NT2/D1 (cell line): Measurements from ENCODE around the gene ATXN1.

Source experiments
- DNase-seq: peaks from one replicate; pipeline ENCODE4 v3.0.0-alpha.2; 2011; ENCODE audit warnings: low read depth, low spot score
- H3K27me3 ChIP-seq: 2 replicates; pipeline ENCODE4 v1.6.0; 2011; ENCODE audit warnings: mild to moderate bottlenecking; ENCODE audit not compliant: insufficient read length, insufficient read depth
- H3K36me3 ChIP-seq: 2 replicates; pipeline ENCODE4 v1.6.1; 2011; ENCODE audit warnings: mild to moderate bottlenecking, low read length, mixed read lengths; ENCODE audit not compliant: insufficient read depth, insufficient read length
- H3K4me1 ChIP-seq: 2 replicates; pipeline ENCODE4 v1.5.1; 2011; ENCODE audit not compliant: insufficient read depth, insufficient read length
- H3K4me3 ChIP-seq: 2 replicates; pipeline ENCODE4 v1.5.1; 2011; ENCODE audit warnings: low read depth; ENCODE audit not compliant: insufficient read length
- H3K9ac ChIP-seq: 2 replicates; pipeline ENCODE4 v1.6.0; 2011; ENCODE audit warnings: low read depth; ENCODE audit not compliant: insufficient read length
- H3K9me3 ChIP-seq: 2 replicates; pipeline ENCODE4 v1.5.1; 2011; ENCODE audit warnings: mild to moderate bottlenecking, low read length; ENCODE audit not compliant: insufficient read depth
- SUZ12 ChIP-seq: IDR thresholded peaks from 2 replicates; pipeline ENCODE4 v1.6.1; 2011; ENCODE audit not compliant: insufficient read length, insufficient read depth; ENCODE audit errors: extremely low read depth
- YY1 ChIP-seq: IDR thresholded peaks from 2 replicates; pipeline ENCODE4 v1.6.1; 2011; ENCODE audit not compliant: insufficient read length, insufficient read depth
- ZNF274 ChIP-seq: IDR thresholded peaks from 2 replicates; pipeline ENCODE4 v1.6.1; 2011; ENCODE audit warnings: mild to moderate bottlenecking, low read depth, low read length

The ATXN1 gene

DNA sequence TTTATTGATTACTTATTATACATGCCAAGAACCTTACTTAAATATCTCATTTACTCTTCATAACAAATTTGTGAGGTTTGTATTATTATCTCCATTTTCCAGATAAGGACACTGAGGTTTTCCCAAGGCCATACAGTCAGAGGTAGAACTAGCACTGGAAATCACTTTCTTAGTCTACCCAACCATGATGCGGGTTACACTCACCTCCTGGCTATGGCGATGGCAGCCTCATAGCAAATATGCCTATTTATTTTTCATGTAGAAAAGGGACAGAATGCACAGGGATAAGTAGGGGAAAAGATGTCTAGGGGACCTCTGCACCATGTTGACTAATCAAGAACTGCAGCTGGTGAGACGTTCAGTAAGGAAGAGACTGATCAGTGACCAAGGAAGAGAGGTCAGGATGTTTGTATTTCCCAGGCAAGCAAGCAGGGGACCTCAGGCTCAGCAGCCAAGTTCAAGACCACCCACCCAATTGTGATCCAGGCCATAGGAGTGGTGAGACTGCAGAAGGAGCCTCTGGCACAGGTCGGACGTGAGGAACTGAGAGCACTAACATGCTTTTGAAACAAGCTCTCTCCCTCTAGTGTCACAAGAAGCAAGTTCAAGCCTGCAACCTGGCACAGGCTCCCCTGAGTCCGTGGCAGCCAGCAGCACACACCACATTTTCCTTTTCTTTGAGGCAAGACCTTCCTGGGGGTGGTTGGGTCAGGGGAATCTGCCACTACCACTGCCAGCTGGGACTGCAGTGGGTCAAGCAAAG is 425.0 kb downstream of the ATXN1 start:
- Histone ChIP-seq H3K9ac (no peak overlapping the region), H3K36me3 (no peaks in the 10 kb centered on the region), H3K27me3 (no peaks in the 10 kb centered on the region), H3K4me3 (no peak overlapping the region), H3K9me3 (no peaks in the 10 kb centered on the region), H3K4me1 (no peaks in the 10 kb centered on the region)
- TF ChIP-seq YY1 (no peak), ZNF274 (no peak), SUZ12 (no peak)
- DNase-seq: no peak

DNA sequence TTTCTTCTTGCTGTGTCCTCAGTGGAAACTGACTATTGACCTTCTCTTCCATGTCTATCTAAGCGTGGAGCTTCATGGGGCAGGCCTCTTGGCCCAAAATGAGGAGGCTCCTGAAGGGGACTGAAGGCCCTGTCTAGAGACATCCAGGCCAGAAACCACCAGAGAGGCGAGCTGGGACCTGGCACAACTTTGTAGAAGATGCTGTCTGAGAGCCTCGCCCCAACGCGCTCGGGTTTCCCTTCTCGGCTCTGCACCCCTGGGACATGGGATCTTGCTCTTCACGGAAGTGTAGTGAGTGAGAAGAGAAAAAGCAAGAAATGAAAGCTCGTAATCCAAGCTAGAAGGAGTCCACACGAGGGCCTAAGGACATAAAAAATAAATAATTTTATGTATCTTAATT is 426.1 kb downstream of the ATXN1 start:
- H3K4me3 ChIP-seq: no peak overlapping the region
- no peak for DNase-seq
- H3K4me1 ChIP-seq: no peaks in the 10 kb centered on the region

DNA sequence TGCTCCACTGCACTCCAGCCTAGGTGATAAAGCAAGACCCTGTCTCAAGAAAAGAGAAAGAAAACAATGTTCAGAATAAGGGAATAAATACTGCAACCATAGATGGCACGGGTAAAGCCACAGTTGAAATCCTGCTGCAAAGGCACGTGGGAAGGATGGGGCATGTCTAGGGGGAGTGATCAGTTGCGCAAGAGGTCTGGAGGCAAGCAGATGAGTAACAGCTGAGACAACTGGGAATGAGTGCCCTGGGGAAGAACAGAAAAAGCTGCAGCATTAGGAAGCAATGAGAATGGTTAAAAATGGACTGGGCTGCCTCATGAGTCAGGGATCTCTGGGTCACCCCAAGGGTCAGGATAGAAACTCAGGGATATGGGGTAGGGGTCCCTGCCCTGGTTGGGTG is 426.6 kb downstream of the ATXN1 start:
- Histone ChIP-seq H3K27me3 (no peaks in the 10 kb centered on the region), H3K9ac (no peak overlapping the region), H3K4me3 (no peak overlapping the region), H3K36me3 (no peaks in the 10 kb centered on the region), H3K4me1 (no peaks in the 10 kb centered on the region), H3K9me3 (no peaks in the 10 kb centered on the region)
- no peak for TF ChIP-seq YY1
- no peak for TF ChIP-seq SUZ12
- TF ChIP-seq ZNF274: no peak
- no peak for DNase-seq

More for the DNA sequence above, 426.1 kb downstream of the ATXN1 start:
- TF ChIP-seq SUZ12 (no peak), ZNF274 (no peak), YY1 (no peak)
- Histone ChIP-seq H3K36me3 (no peaks in the 10 kb centered on the region), H3K27me3 (no peaks in the 10 kb centered on the region), H3K9me3 (no peaks in the 10 kb centered on the region), H3K9ac (no peak overlapping the region)

DNA sequence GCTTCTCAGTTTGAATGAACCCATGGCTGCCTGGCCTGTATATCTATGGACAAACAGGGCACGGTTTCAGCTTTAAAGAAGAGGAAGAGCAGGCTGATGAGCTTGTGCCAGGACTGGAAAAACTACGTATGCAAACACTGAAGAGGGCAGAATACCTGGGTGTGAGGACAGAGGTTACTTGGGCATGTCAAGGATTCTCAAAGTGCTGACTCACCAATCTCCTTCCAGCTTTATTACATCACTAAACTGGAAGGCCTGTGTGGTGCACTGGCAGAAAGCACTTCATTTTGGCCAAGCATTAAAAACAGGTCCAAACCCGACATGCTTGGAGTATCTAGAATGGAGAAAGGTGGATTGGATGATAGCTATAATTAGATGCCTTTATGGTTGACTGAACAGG is 427.7 kb downstream of the ATXN1 start:
- no peak overlapping the region for H3K4me3 ChIP-seq
- H3K4me1 ChIP-seq: no peaks in the 10 kb centered on the region
- no peaks in the 10 kb centered on the region for H3K9me3 ChIP-seq
- no peaks in the 10 kb centered on the region for H3K27me3 ChIP-seq
- no peak for DNase-seq
- no peak overlapping the region for H3K9ac ChIP-seq
- H3K36me3 ChIP-seq: no peaks in the 10 kb centered on the region
- TF ChIP-seq SUZ12: no peak
- no peak for TF ChIP-seq ZNF274
- TF ChIP-seq YY1: no peak

DNA sequence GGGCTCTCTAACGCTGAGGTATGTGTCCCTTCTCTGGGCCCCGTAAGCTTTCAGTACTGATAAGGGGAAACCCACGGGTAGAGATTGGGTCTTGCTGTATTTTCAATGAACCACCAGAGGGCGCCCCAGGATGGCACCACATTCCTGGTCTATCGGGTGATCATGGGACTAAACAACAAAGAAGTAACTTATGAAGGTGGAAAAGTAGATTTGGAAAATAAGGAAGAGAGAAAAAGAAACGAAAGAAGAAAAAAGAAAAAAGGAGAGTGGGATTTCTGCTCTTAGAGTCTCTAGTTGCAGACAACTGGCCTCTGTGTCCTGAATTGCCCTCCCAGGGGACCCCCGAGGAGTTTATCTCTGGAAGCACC is 429.1 kb downstream of the ATXN1 start:
- Histone ChIP-seq H3K27me3 (no peaks in the 10 kb centered on the region), H3K9me3 (no peaks in the 10 kb centered on the region), H3K4me3 (no peak overlapping the region), H3K9ac (no peak overlapping the region), H3K4me1 (no peaks in the 10 kb centered on the region), H3K36me3 (no peaks in the 10 kb centered on the region)
- DNase-seq: peak; percentile 77
- no peak for TF ChIP-seq ZNF274
- no peak for TF ChIP-seq SUZ12

DNA sequence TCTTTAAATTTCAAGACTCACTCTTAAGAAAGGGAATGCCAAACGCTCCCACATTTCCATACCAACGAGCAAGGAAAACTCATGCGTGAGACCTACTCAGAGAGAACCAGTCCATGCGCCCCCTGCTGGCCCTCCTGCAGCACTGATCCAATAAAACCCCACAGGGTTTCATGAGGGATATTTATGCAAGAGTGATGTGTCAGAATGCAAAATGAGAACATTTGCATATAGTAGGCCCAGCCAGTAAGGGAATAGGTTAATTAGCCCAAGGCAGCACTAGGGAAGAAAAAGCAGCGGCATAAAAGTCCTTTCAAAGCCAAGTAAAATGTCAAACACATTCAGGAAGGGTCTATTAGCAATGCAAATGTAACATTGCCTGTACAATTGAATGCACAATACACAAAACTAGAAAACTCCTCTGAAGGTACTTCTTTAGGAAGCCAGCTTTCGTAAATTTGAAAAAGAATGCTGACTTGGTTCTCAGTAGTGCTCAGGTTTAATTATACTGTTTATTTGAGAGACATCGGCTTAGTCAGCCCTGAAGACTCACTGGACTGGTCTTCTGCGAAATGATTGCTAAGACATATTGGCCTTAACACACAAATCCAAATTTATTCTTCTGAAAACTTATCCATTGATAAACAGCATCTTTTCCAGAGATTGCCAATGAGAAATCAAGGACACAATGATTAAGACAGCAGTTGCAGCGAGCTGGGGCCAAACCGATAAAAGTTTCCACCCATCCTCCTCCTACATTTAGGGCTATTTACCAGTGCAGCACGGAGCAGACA is 429.7 kb downstream of the ATXN1 start:
- H3K27me3 ChIP-seq: no peaks in the 10 kb centered on the region
- no peak for TF ChIP-seq SUZ12
- no peak for TF ChIP-seq ZNF274
- no peak for TF ChIP-seq YY1
- DNase-seq: no peak
- no peak overlapping the region for H3K9ac ChIP-seq
- no peak overlapping the region for H3K4me3 ChIP-seq
- H3K36me3 ChIP-seq: peaks cover 4% of the 10 kb centered on the region
- peaks cover 1% of the 10 kb centered on the region; the same call in 1 of the 2 replicates for H3K9me3 ChIP-seq
- no peaks in the 10 kb centered on the region for H3K4me1 ChIP-seq

DNA sequence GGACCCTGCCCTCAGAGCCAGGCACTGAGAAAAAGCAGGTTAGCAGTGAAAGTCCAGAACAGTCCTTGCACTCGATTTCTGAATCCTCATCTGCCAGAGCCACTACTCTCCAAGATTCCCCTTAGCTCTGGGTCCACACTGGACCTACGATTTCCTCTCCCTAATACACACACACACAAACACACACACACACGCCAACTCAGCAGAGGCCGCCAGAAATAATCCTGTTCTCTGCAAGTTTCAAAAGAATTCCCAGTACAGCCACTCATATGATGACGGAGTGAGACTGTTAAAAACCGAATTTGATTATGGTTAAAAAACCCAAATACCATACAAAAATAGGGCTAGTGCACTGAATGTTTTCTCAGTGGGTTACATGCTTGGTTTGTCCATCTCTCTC is 432.0 kb downstream of the ATXN1 start:
- H3K9ac ChIP-seq: no peak overlapping the region
- no peaks in the 10 kb centered on the region for H3K27me3 ChIP-seq
- peaks cover 2% of the 10 kb centered on the region for H3K4me1 ChIP-seq
- H3K9me3 ChIP-seq: peaks cover 11% of the 10 kb centered on the region; the same call in 1 of the 2 replicates
- H3K4me3 ChIP-seq: no peak overlapping the region
- TF ChIP-seq ZNF274: no peak
- TF ChIP-seq SUZ12: no peak
- no peak for TF ChIP-seq YY1
- peaks cover 9% of the 10 kb centered on the region for H3K36me3 ChIP-seq
- no peak for DNase-seq
